OCI-LY3 (cell line): Measurements from ENCODE around the gene CEP112.

Experiments used
- EZH2phosphoT487 ChIP-seq: fragments of 200-600 bp; shearing (Covaris generic); IDR thresholded peaks from 2 replicates; pipeline ENCODE4 v1.6.1; 2018; ENCODE audit warnings: antibody characterized with exemption, mixed run types, low read depth
- TF ChIP-seq, protein P1 (sequence below): fragments of 200-600, 300-600 bp; sonication (generic); IDR thresholded peaks from 2 replicates; pipeline ENCODE4 v1.5.1; 2014; ENCODE audit warnings: antibody characterized with exemption, low read length, low read depth

DNA sequence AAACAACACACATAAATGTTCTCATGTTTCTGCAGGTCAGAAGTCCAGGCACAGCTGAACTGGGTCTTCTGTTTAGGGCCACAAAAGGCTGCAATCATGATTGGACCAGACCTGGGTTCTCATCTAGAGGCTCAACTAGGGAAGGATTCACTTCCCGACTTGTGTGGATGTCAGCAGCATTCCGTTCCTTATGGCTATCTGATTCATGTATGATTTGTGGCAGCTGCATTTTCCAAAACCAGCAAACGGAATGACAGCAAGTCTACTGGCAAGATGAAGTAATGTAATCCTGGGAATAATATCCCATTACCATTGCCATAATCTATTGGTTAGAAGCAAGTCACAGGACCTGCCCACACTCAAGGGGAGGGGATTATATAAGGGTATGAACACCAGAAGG lies 22.1 kb downstream of the CEP112 start:
- TF ChIP-seq, protein P1, sequence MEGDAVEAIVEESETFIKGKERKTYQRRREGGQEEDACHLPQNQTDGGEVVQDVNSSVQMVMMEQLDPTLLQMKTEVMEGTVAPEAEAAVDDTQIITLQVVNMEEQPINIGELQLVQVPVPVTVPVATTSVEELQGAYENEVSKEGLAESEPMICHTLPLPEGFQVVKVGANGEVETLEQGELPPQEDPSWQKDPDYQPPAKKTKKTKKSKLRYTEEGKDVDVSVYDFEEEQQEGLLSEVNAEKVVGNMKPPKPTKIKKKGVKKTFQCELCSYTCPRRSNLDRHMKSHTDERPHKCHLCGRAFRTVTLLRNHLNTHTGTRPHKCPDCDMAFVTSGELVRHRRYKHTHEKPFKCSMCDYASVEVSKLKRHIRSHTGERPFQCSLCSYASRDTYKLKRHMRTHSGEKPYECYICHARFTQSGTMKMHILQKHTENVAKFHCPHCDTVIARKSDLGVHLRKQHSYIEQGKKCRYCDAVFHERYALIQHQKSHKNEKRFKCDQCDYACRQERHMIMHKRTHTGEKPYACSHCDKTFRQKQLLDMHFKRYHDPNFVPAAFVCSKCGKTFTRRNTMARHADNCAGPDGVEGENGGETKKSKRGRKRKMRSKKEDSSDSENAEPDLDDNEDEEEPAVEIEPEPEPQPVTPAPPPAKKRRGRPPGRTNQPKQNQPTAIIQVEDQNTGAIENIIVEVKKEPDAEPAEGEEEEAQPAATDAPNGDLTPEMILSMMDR: no peak
- TF ChIP-seq EZH2phosphoT487: no peak
